Lower leg skin (tissue), 3 donors: ENCODE measurements around the gene CD93.

ENCODE experiments used
- POLR2A ChIP-seq, 2 donors: fragments of 450-650 bp; IDR thresholded peaks; one replicate each; pipeline ENCODE4 v1.6.1; 2016 to 2017; ENCODE audit warnings: antibody characterized with exemption in 2 of 2, mild to moderate bottlenecking in 1 of 2, moderate library complexity in 1 of 2
- TF ChIP-seq, protein P1 (sequence below), 3 donors: fragments of 450-650 bp; IDR thresholded peaks; one replicate each; pipeline ENCODE4 v1.5.1; 2016; ENCODE audit warnings: antibody characterized with exemption in 3 of 3, mild to moderate bottlenecking in 3 of 3, moderate library complexity in 2 of 3

DNA sequence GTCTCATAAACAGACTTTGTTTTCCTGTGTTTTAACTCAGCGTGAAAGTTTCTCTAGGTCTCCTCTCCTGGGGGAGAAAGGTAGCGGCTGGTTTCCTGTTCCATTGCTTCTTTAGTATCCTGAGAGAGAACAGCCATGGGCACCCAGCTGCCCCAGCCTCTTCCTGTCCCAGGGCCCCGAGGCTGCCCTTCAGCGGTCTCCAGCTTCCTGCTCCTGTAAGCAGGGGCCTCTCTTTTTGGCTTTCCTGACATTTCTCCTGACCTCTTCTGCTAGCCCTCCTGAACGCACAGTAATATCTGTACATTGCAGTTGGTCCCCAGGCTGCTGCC is 53.4 kb downstream of the CD93 start:
- TF ChIP-seq, protein P1, sequence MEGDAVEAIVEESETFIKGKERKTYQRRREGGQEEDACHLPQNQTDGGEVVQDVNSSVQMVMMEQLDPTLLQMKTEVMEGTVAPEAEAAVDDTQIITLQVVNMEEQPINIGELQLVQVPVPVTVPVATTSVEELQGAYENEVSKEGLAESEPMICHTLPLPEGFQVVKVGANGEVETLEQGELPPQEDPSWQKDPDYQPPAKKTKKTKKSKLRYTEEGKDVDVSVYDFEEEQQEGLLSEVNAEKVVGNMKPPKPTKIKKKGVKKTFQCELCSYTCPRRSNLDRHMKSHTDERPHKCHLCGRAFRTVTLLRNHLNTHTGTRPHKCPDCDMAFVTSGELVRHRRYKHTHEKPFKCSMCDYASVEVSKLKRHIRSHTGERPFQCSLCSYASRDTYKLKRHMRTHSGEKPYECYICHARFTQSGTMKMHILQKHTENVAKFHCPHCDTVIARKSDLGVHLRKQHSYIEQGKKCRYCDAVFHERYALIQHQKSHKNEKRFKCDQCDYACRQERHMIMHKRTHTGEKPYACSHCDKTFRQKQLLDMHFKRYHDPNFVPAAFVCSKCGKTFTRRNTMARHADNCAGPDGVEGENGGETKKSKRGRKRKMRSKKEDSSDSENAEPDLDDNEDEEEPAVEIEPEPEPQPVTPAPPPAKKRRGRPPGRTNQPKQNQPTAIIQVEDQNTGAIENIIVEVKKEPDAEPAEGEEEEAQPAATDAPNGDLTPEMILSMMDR (IDR thresholded peaks at IDR 0.05), result no peak
- TF ChIP-seq POLR2A (IDR thresholded peaks at IDR 0.05), result no peak
